ENCODE data around the gene PCDHGA2. TPM values are rescaled to one million over a fixed set of nuclear protein-coding genes. Genes with fewer than 3 reads are reported as not detected.

Gene PCDHGA2
- total RNA-seq, 1 experiment from 2014 or later: not detected

GRCh38 chr5:141389153-141390042 lies 50.8 kb downstream of the PCDHGA2 start:
- Histone ChIP-seq H3K9ac (ENCODE audit: low read length) (no peak overlapping the region), H3K36me3 (ENCODE audit: low read depth, low read length) (no peaks in the 10 kb centered on the region), H3K27ac (ENCODE audit: low read length) (no peak overlapping the region), H2AFZ (ENCODE audit: low read length) (no peak overlapping the region), H3K79me2 (ENCODE audit: low read length) (no peaks in the 10 kb centered on the region), H3K27me3 (ENCODE audit: low read length) (no peaks in the 10 kb centered on the region), H3K4me2 (ENCODE audit: low read length) (no peak overlapping the region), H3K9me2 (replicated peaks; ENCODE audit: low read length) (no peaks in the 10 kb centered on the region), H3K4me1 (ENCODE audit: insufficient read depth, low read length) (no peaks in the 10 kb centered on the region), H3K4me3 (ENCODE audit: low read length) (no peak overlapping the region), H3F3A (ENCODE audit: low read length, unreplicated experiment) (no peaks in the 10 kb centered on the region), H4K20me1 (ENCODE audit: low read length) (no peaks in the 10 kb centered on the region), H3K9me3 (ENCODE audit: low read length) (0 out of 2 replicates have a peak, but pooled peaks cover 6% of the 10 kb centered on the region)
- BruUV-seq (replicated peaks): no TSS peak
- CTCF ChIA-PET: no interaction called here
- POLR2A ChIA-PET (ENCODE audit: unreplicated experiment): interaction anchor here (0.6 kb wide), 1 partner anchor 41 kb away, joined by 10 read pairs; no protein-coding TSS in a partner anchor
- ATAC-seq (no peak), DNase-seq (no peak)
- TF ChIP-seq, protein P1, sequence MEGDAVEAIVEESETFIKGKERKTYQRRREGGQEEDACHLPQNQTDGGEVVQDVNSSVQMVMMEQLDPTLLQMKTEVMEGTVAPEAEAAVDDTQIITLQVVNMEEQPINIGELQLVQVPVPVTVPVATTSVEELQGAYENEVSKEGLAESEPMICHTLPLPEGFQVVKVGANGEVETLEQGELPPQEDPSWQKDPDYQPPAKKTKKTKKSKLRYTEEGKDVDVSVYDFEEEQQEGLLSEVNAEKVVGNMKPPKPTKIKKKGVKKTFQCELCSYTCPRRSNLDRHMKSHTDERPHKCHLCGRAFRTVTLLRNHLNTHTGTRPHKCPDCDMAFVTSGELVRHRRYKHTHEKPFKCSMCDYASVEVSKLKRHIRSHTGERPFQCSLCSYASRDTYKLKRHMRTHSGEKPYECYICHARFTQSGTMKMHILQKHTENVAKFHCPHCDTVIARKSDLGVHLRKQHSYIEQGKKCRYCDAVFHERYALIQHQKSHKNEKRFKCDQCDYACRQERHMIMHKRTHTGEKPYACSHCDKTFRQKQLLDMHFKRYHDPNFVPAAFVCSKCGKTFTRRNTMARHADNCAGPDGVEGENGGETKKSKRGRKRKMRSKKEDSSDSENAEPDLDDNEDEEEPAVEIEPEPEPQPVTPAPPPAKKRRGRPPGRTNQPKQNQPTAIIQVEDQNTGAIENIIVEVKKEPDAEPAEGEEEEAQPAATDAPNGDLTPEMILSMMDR (conservative IDR thresholded peaks at IDR 0.05; ENCODE audit: low read depth, low read length): no peak
- TF ChIP-seq EZH2 (IDR thresholded peaks at IDR 0.05; ENCODE audit: low read length, unreplicated experiment) (no peak), EZH2phosphoT487 (IDR thresholded peaks at IDR 0.05; ENCODE audit: borderline replicate concordance, low read length) (no peak)
- intact Hi-C loops (cut with micrococcal nuclease): no loop called here

DNA sequence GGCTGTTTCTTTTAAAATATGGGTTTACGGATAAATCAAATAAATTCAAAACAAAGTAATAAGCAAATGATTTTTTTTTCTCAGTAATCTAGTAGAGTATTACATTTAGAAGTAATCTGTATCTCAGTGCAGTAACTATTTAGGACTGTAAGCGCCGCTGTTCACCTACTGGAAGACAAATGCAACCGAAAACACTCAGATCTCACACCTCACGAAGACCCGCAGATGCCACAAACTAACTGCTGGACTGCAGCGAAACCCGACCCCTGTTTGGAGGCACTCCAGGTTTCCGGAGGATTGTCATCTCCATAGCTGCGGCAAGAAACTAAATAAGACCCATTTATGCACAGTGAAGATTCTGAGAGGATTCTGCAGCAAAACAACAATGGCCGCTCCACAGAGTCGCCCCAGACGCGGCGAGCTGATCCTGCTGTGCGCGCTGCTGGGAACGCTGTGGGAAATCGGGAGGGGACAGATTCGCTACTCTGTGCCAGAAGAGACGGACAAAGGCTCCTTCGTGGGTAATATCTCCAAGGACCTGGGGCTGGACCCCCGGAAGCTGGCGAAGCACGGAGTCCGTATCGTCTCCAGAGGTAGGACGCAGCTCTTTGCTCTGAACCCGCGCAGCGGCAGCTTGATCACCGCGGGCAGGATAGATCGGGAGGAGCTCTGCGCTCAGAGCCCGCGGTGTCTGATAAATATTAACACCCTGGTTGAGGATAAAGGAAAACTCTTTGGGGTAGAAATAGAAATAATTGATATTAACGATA lies 54.1 kb downstream of the PCDHGA2 start, which contains the start of gene PCDHGA8:
TSS of gene PCDHGA8 (plus strand) at position 205 of the 770 bp plus-strand sequence. CDS start at position 386, 181 bp downstream.
- H3K27ac ChIP-seq (ENCODE audit: low read length): no peak within 1 kb of the TSS
- H3K79me2 ChIP-seq (ENCODE audit: low read length): no peaks in the 10 kb centered on the region
- no peaks in the 10 kb centered on the region for H3K27me3 ChIP-seq (ENCODE audit: low read length)
- H3K36me3 ChIP-seq (ENCODE audit: low read depth, low read length): no peaks in the 10 kb centered on the region
- intact Hi-C loops (cut with micrococcal nuclease): no loop called here
- H3K4me3 ChIP-seq (ENCODE audit: low read length): no peak within 1 kb of the TSS
- BruUV-seq (replicated peaks): no TSS peak
- no peak for DNase-seq
- H3K4me1 ChIP-seq (ENCODE audit: insufficient read depth, low read length): no peaks in the 10 kb centered on the region
- ChIA-PET CTCF (no interaction called here), POLR2A (ENCODE audit: unreplicated experiment) (no interaction called here)
- H3F3A ChIP-seq (ENCODE audit: low read length, unreplicated experiment): no peaks in the 10 kb centered on the region
- H4K20me1 ChIP-seq (ENCODE audit: low read length): no peaks in the 10 kb centered on the region
- H2AFZ ChIP-seq (ENCODE audit: low read length): no peak within 1 kb of the TSS
- no peak within 1 kb of the TSS for H3K9ac ChIP-seq (ENCODE audit: low read length)
- H3K9me3 ChIP-seq (ENCODE audit: low read length): 0 out of 2 replicates have a peak, but pooled peaks cover 6% of the 10 kb centered on the region
- no peak for ATAC-seq
- H3K9me2 ChIP-seq (replicated peaks; ENCODE audit: low read length): no peaks in the 10 kb centered on the region
- TF ChIP-seq EZH2 (IDR thresholded peaks at IDR 0.05; ENCODE audit: low read length, unreplicated experiment) (no peak), EZH2phosphoT487 (IDR thresholded peaks at IDR 0.05; ENCODE audit: borderline replicate concordance, low read length) (no peak)
- TF ChIP-seq, protein P1 (conservative IDR thresholded peaks at IDR 0.05; ENCODE audit: low read depth, low read length): no peak
- no peak within 1 kb of the TSS for H3K4me2 ChIP-seq (ENCODE audit: low read length)

Other genes with a start within 250 kb of the PCDHGA2 start
- 13.8 and 15.0 TPM in 2 replicates for gene PCDHB2, start 244.1 kb upstream of the PCDHGA2 start, total RNA-seq (2014; rRNA removed)
- gene PCDHB3, start 238.3 kb upstream of the PCDHGA2 start, total RNA-seq (2014; rRNA removed): 0.36 and 0.58 TPM in 2 replicates
- 0.07 and 0.52 TPM in 2 replicates for gene PCDHB4, start 216.9 kb upstream of the PCDHGA2 start, total RNA-seq (2014; rRNA removed)
- 0.12 and 0.69 TPM in 2 replicates for gene PCDHB5, start 203.6 kb upstream of the PCDHGA2 start, total RNA-seq (2014; rRNA removed)
- gene PCDHB6, start 188.7 kb upstream of the PCDHGA2 start, total RNA-seq (2014; rRNA removed): not detected in 2 replicates
- gene PCDHB7, start 166.1 kb upstream of the PCDHGA2 start, total RNA-seq (2014; rRNA removed): 0.22 TPM in 1 of 2 replicates, not detected in the other
- gene PCDHB8, start 161.0 kb upstream of the PCDHGA2 start, total RNA-seq (2014; rRNA removed): 0.22 and 0.40 TPM in 2 replicates
- 0.46 TPM in 1 of 2 replicates, not detected in the other for gene PCDHB16, start 156.4 kb upstream of the PCDHGA2 start, total RNA-seq (2014; rRNA removed)
- 0.23 and 0.73 TPM in 2 replicates for gene PCDHB9, start 151.6 kb upstream of the PCDHGA2 start, total RNA-seq (2014; rRNA removed)
- 0.33 and 0.35 TPM in 2 replicates for gene PCDHB10, start 146.4 kb upstream of the PCDHGA2 start, total RNA-seq (2014; rRNA removed)
- gene PCDHB11, start 139.1 kb upstream of the PCDHGA2 start, total RNA-seq (2014; rRNA removed): 0.40 and 0.69 TPM in 2 replicates
- gene PCDHB12, start 130.0 kb upstream of the PCDHGA2 start, total RNA-seq (2014; rRNA removed): 0.15 and 0.63 TPM in 2 replicates
- 0.40 and 0.52 TPM in 2 replicates for gene PCDHB13, start 124.8 kb upstream of the PCDHGA2 start, total RNA-seq (2014; rRNA removed)
- 0.58 and 0.87 TPM in 2 replicates for gene PCDHB14, start 115.4 kb upstream of the PCDHGA2 start, total RNA-seq (2014; rRNA removed)
- gene PCDHB15, start 93.4 kb upstream of the PCDHGA2 start, total RNA-seq (2014; rRNA removed): not detected in 2 replicates
- gene SLC25A2, start 34.7 kb upstream of the PCDHGA2 start, total RNA-seq (2014; rRNA removed): 0.18 and 0.40 TPM in 2 replicates
- gene TAF7, start 18.0 kb upstream of the PCDHGA2 start, total RNA-seq (2014; rRNA removed): 27.6 and 32.3 TPM in 2 replicates
- gene PCDHGA1, start 8.2 kb upstream of the PCDHGA2 start, total RNA-seq (2014; rRNA removed): 0.04 and 0.06 TPM in 2 replicates
- gene PCDHGA3, start 5.1 kb downstream of the PCDHGA2 start, total RNA-seq (2014; rRNA removed): not detected in 2 replicates
- 0.04 TPM in 1 of 2 replicates, not detected in the other for gene PCDHGB1, start 11.3 kb downstream of the PCDHGA2 start, total RNA-seq (2014; rRNA removed)
- 0.04 TPM in 1 of 2 replicates, not detected in the other for gene PCDHGA4, start 16.3 kb downstream of the PCDHGA2 start, total RNA-seq (2014; rRNA removed)
- gene PCDHGB2, start 21.2 kb downstream of the PCDHGA2 start, total RNA-seq (2014; rRNA removed): 1.4 and 2.2 TPM in 2 replicates
- gene PCDHGA5, start 25.4 kb downstream of the PCDHGA2 start, total RNA-seq (2014; rRNA removed): 0.98 and 2.4 TPM in 2 replicates
- 1.2 and 1.3 TPM in 2 replicates for gene PCDHGB3, start 31.5 kb downstream of the PCDHGA2 start, total RNA-seq (2014; rRNA removed)
- gene PCDHGA6, start 35.1 kb downstream of the PCDHGA2 start, total RNA-seq (2014; rRNA removed): 1.3 and 1.6 TPM in 2 replicates
- gene PCDHGA7, start 44.0 kb downstream of the PCDHGA2 start, total RNA-seq (2014; rRNA removed): 0.51 and 0.75 TPM in 2 replicates
- 0.73 and 1.3 TPM in 2 replicates for gene PCDHGB4, start 48.9 kb downstream of the PCDHGA2 start, total RNA-seq (2014; rRNA removed)
- gene PCDHGA8, start 53.9 kb downstream of the PCDHGA2 start, total RNA-seq (2014; rRNA removed): 0.23 and 0.51 TPM in 2 replicates
- 9.0 and 10.3 TPM in 2 replicates for gene PCDHGB5, start 59.2 kb downstream of the PCDHGA2 start, total RNA-seq (2014; rRNA removed)
- 1.9 and 2.9 TPM in 2 replicates for gene PCDHGA9, start 64.0 kb downstream of the PCDHGA2 start, total RNA-seq (2014; rRNA removed)
- gene PCDHGB6, start 69.3 kb downstream of the PCDHGA2 start, total RNA-seq (2014; rRNA removed): 1.1 and 1.8 TPM in 2 replicates
- gene PCDHGA10, start 74.2 kb downstream of the PCDHGA2 start, total RNA-seq (2014; rRNA removed): 0.23 and 0.84 TPM in 2 replicates
- 0.44 and 1.4 TPM in 2 replicates for gene PCDHGB7, start 78.9 kb downstream of the PCDHGA2 start, total RNA-seq (2014; rRNA removed)
- gene PCDHGA11, start 82.3 kb downstream of the PCDHGA2 start, total RNA-seq (2014; rRNA removed): 0.66 and 0.92 TPM in 2 replicates
- 0.11 and 0.52 TPM in 2 replicates for gene PCDHGA12, start 91.7 kb downstream of the PCDHGA2 start, total RNA-seq (2014; rRNA removed)
- gene PCDHGC3, start 137.2 kb downstream of the PCDHGA2 start, total RNA-seq (2014; rRNA removed): 0.35 and 2.1 TPM in 2 replicates
- gene PCDHGC4, start 146.3 kb downstream of the PCDHGA2 start, total RNA-seq (2014; rRNA removed): 0.58 and 1.5 TPM in 2 replicates
- gene PCDHGC5, start 150.3 kb downstream of the PCDHGA2 start, total RNA-seq (2014; rRNA removed): 0.40 and 0.46 TPM in 2 replicates